H1 (cell line): ENCODE measurements around the gene SLC1A2. TPM values are rescaled to one million over a fixed set of nuclear protein-coding genes. Genes with fewer than 3 reads are reported as not detected.

ENCODE experiments used
- CTCF ChIA-PET: fragments of 300-600 bp; sonication (Branson Sonifier 250); formaldehyde crosslinking; loops from one replicate; lab custom pipeline; 2021; ENCODE audit not compliant: partially characterized antibody; lab: Charles Lee
- POLR2A ChIA-PET: fragments of 300-600 bp; sonication (Branson Sonifier 250); formaldehyde crosslinking; loops from one replicate; lab custom pipeline; 2021; ENCODE audit warnings: inconsistent platforms; ENCODE audit not compliant: partially characterized antibody; lab: Charles Lee
- DNase-seq, 2 experiments: peaks; one replicate each; pipeline versions ENCODE4 v3.0.0 to v3.0.0-alpha.2; 2010 to 2022; ENCODE audit warnings: low spot score in 2 of 2, low read depth in 1 of 2, mixed read lengths in 1 of 2
- FAIRE-seq: peaks from 2 replicates; lab custom pipeline; 2011; peaks lifted over from hg19 to GRCh38; lab: Jason Lieb, UNC
- H2AFZ ChIP-seq: 2 replicates; pipeline ENCODE4 v1.8.1; 2012; ENCODE audit warnings: low read length, inconsistent platforms
- H2AK5ac ChIP-seq: 2 replicates; pipeline ENCODE4 v1.6.1; 2013; ENCODE audit warnings: low read depth, low read length
- H2BK120ac ChIP-seq: replicated peaks from 2 replicates; pipeline ENCODE3; 2013; ENCODE audit warnings: low read depth, low read length, inconsistent platforms
- H2BK12ac ChIP-seq: 2 replicates; pipeline ENCODE4 v1.6.1; 2013; ENCODE audit warnings: low read depth, low read length
- H2BK15ac ChIP-seq: 2 replicates; pipeline ENCODE4 v1.6.1; 2013; ENCODE audit warnings: low read length
- H2BK20ac ChIP-seq: 2 replicates; pipeline ENCODE4 v1.6.1; 2013; ENCODE audit warnings: low read length
- H2BK5ac ChIP-seq: 2 replicates; pipeline ENCODE4 v1.6.1; 2013; ENCODE audit warnings: low read depth, low read length
- H3K14ac ChIP-seq: 2 replicates; pipeline ENCODE4 v1.6.1; 2013; ENCODE audit warnings: inconsistent platforms; ENCODE audit not compliant: insufficient read length
- H3K18ac ChIP-seq: 2 replicates; pipeline ENCODE4 v1.6.1; 2013; ENCODE audit warnings: low read length; ENCODE audit errors: extremely low read depth
- H3K23ac ChIP-seq: 2 replicates; pipeline ENCODE4 v1.6.1; 2013; ENCODE audit warnings: inconsistent platforms; ENCODE audit not compliant: insufficient read length
- H3K23me2 ChIP-seq: 2 replicates; pipeline ENCODE4 v1.6.1; 2013; ENCODE audit warnings: low read depth, low read length
- H3K27ac ChIP-seq: 2 replicates; pipeline ENCODE4 v1.6.1; 2011; ENCODE audit warnings: low read depth, low read length, inconsistent platforms
- H3K27me3 ChIP-seq, 4 experiments: replicated peaks in 1 of 4; 1 replicate in 1 of 4; 2 replicates in 3 of 4; pipeline versions ENCODE4 v1.6.1 to v1.8.1; 2011 to 2013; ENCODE audit warnings: low read length in 3 of 4, mild to moderate bottlenecking in 3 of 4, inconsistent platforms in 2 of 4, mixed read lengths in 2 of 4, moderate library complexity in 1 of 4; ENCODE audit not compliant: control insufficient read depth in 3 of 4, insufficient read depth in 3 of 4; ENCODE audit errors: extremely low read depth in 1 of 4
- H3K36me3 ChIP-seq, 4 experiments: 2 replicates each; pipeline versions ENCODE4 v1.6.1 to v1.8.1; 2011 to 2013; ENCODE audit warnings: mild to moderate bottlenecking in 4 of 4, low read length in 3 of 4, moderate library complexity in 2 of 4, control low read depth in 1 of 4, inconsistent platforms in 1 of 4; ENCODE audit not compliant: insufficient read depth in 4 of 4, control insufficient read depth in 2 of 4
- H3K4ac ChIP-seq: replicated peaks from 2 replicates; pipeline ENCODE3; 2013; ENCODE audit warnings: low read length, low read depth, mixed read lengths, inconsistent platforms; ENCODE audit not compliant: insufficient read length
- H3K4me1 ChIP-seq, 4 experiments: replicated peaks in 1 of 4; 1 replicate in 1 of 4; 2 replicates in 3 of 4; pipeline versions ENCODE4 v1.6.1 to v1.8.1; 2011 to 2013; ENCODE audit warnings: low read length in 3 of 4, inconsistent platforms in 2 of 4, mixed read lengths in 1 of 4; ENCODE audit not compliant: insufficient read depth in 4 of 4, control insufficient read depth in 3 of 4
- H3K4me2 ChIP-seq, 2 experiments: 2 replicates each; pipeline versions ENCODE4 v1.6.1 to v1.8.1; 2011 to 2013; ENCODE audit warnings: low read depth in 2 of 2, low read length in 2 of 2, control low read depth in 1 of 2, inconsistent platforms in 1 of 2, mild to moderate bottlenecking in 1 of 2; ENCODE audit not compliant: insufficient read depth in 1 of 2
- H3K4me3 ChIP-seq, 4 experiments: fragments of 200-600, 300-600 bp in 1 of 4; sonication (generic), shearing (Covaris generic), sonication (Bioruptor Twin) in 1 of 4; 2 replicates each; pipeline versions ENCODE4 v1.5.1 to v1.8.1; 2011 to 2016; ENCODE audit warnings: low read length in 4 of 4, low read depth in 3 of 4, control low read depth in 2 of 4, inconsistent platforms in 2 of 4, mild to moderate bottlenecking in 2 of 4, mixed read lengths in 1 of 4, moderate library complexity in 1 of 4; ENCODE audit not compliant: insufficient read depth in 2 of 4; ENCODE audit errors: extremely low read depth in 1 of 4
- H3K56ac ChIP-seq: replicated peaks from 2 replicates; pipeline ENCODE3; 2013; ENCODE audit warnings: low read depth, mild to moderate bottlenecking, mixed read lengths, low read length, inconsistent platforms; ENCODE audit not compliant: insufficient read length
- H3K79me1 ChIP-seq: 2 replicates; pipeline ENCODE4 v1.6.1; 2013; ENCODE audit warnings: low read depth, low read length, control low read depth
- H3K79me2 ChIP-seq, 2 experiments: 2 replicates each; pipeline versions ENCODE4 v1.6.1 to v1.8.1; 2012 to 2013; ENCODE audit warnings: low read length in 2 of 2, mild to moderate bottlenecking in 2 of 2, inconsistent platforms in 1 of 2; ENCODE audit not compliant: insufficient read depth in 2 of 2, control insufficient read depth in 1 of 2
- H3K9ac ChIP-seq, 4 experiments: replicated peaks in 1 of 4; 1 replicate in 1 of 4; 2 replicates in 3 of 4; pipeline versions ENCODE4 v1.6.1 to v1.8.1; 2011 to 2013; ENCODE audit warnings: low read depth in 3 of 4, low read length in 3 of 4, control low read depth in 2 of 4, mild to moderate bottlenecking in 2 of 4, moderate library complexity in 2 of 4, inconsistent platforms in 1 of 4; ENCODE audit errors: extremely low read depth in 1 of 4
- H3K9me3 ChIP-seq, 2 experiments: 2 replicates each; pipeline versions ENCODE4 v1.6.1 to v1.8.1; 2012 to 2013; ENCODE audit warnings: mild to moderate bottlenecking in 2 of 2, moderate library complexity in 2 of 2, control low read depth in 1 of 2, inconsistent platforms in 1 of 2, low read depth in 1 of 2, low read length in 1 of 2, mixed read lengths in 1 of 2; ENCODE audit not compliant: insufficient read depth in 2 of 2
- H4K20me1 ChIP-seq, 2 experiments: replicated peaks in 1 of 2; 2 replicates each; pipeline versions ENCODE3 to v1.8.1; 2011 to 2013; ENCODE audit warnings: inconsistent platforms in 2 of 2, low read length in 2 of 2, mild to moderate bottlenecking in 1 of 2; ENCODE audit not compliant: insufficient read depth in 2 of 2, control insufficient read depth in 1 of 2
- H4K5ac ChIP-seq: 2 replicates; pipeline ENCODE4 v1.6.1; 2013; ENCODE audit warnings: low read length, low read depth, mixed read lengths, inconsistent platforms; ENCODE audit not compliant: insufficient read length
- H4K8ac ChIP-seq: 2 replicates; pipeline ENCODE4 v1.8.0; 2013; ENCODE audit warnings: mild to moderate bottlenecking, moderate library complexity, low read length, inconsistent platforms; ENCODE audit not compliant: insufficient read depth; ENCODE audit errors: extremely low read depth
- H4K91ac ChIP-seq: replicated peaks from 2 replicates; pipeline ENCODE3; 2013; ENCODE audit warnings: low read length, mixed read lengths, inconsistent platforms; ENCODE audit not compliant: insufficient read length
- KDM1A ChIP-seq: fragments of 200-600, 300-600 bp; sonication (generic); IDR thresholded peaks from 2 replicates; pipeline ENCODE4 v1.7.1; 2016; ENCODE audit warnings: mild to moderate bottlenecking, low read length, borderline replicate concordance
- YY1 ChIP-seq: IDR thresholded peaks from 2 replicates; pipeline ENCODE4 v1.6.1; 2011; ENCODE audit warnings: low read depth, mild to moderate bottlenecking, low read length
- WGBS, 2 experiments: shearing (Covaris generic) in 1 of 2; methylation state at CpG; one replicate each; pipeline versions ENCODE4 v1.1.6 to v1.1.7; 2013 to 2015; ENCODE audit warnings: low lambda C conversion rate in 2 of 2, mixed read lengths in 2 of 2, inconsistent platforms in 1 of 2, low coverage in 1 of 2, missing lambda C conversion rate in 1 of 2; ENCODE audit not compliant: insufficient replicate concordance in 2 of 2, insufficient coverage in 1 of 2, insufficient read length in 1 of 2; ENCODE audit errors: extremely low coverage in 1 of 2, missing lambda C conversion rate in 1 of 2; 5-methylcytosine and 5-hydroxymethylcytosine counted together
- polyA plus RNA-seq, 7 experiments: library from polyadenylated mRNA; depleted of rRNA in 3 of 7; stranded (reverse) in 5 of 7; unstranded in 2 of 7; fragments of >200 nt in 5 of 7; fragments of 200-250 nt in 2 of 7; gene quantifications; 1 replicate in 5 of 7; 2 replicates in 1 of 7; 4 replicates in 1 of 7; pipeline versions ENCODE4 v1.2.1 to v1.2.3, GENCODE V29; 2011 to 2013; ENCODE audit warnings: missing spikeins in 2 of 7, mixed read lengths in 2 of 7
- total RNA-seq: library from RNA; stranded (reverse); fragmentation: NEBNext Ultra II Directional; extraction: Animal tissue kit (Norgen Biotek cat#: 25700); gene quantifications from 2 replicates; pipeline ENCODE4 v1.2.1, GENCODE V29; 2021

SLC1A2 gene
- total and polyA plus RNA-seq, 2 of the 8 experiments (the other 6 are each of a cell fraction or from before 2014, with no cell fraction given), result 0.57 to 1.2 TPM

DNA sequence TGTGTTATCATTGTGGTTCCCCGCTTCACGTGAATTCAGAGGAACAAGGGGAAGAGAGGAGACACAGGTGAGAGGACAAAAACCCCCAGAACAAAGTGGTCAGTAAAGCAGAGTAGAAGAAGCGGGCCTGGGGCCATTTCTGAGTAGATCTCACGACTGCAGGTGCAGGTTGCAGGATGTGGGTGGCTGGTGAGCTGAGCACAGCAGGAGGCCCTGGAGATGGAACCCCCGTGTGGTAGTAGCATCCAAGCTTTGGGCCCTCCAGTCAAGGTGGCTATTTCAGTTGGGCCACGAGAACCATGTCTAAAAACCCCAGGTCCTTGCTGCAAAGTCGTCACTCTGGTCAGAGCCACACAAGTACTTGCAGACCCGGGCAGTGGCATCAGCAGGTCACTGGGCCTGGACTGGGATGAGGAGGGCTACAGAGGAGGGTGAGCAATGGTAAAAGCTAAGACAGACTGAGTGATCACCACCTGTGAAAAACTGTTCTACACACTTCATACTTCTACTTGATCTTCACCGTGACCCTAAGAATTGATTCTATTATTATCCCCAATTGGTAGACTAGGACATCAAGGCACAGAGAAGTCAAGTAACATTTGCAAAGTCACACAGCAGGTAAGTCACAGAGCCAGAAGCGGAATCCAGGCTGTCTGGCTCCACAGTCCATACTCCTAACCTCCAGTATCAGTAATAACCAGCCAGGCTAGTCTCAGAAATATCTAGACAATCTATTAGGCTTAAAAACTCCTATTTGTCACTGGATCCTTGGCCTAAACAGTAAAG is 43.8 kb downstream of the SLC1A2 start:
- Histone ChIP-seq H3K56ac (no peak overlapping the region), H3K4ac (no peak overlapping the region), H4K8ac (no peak overlapping the region), H3K27me3 (no peaks in the 10 kb centered on the region), H3K4me1 (no peaks in the 10 kb centered on the region; a peak in 2 of 7 replicates), H2AK5ac (no peak overlapping the region), H4K20me1 (no peaks in the 10 kb centered on the region), H3K79me1 (no peaks in the 10 kb centered on the region), H4K5ac (no peak overlapping the region), H3K36me3 (no peaks in the 10 kb centered on the region), H2BK15ac (no peak overlapping the region), H3K9ac (no peak overlapping the region), H2BK5ac (no peak overlapping the region), H3K18ac (no peak overlapping the region), H3K14ac (no peak overlapping the region), H3K79me2 (no peaks in the 10 kb centered on the region), H2BK120ac (no peak overlapping the region), H3K9me3 (no peaks in the 10 kb centered on the region), H4K91ac (no peak overlapping the region), H3K23me2 (no peaks in the 10 kb centered on the region), H3K4me3 (no peak overlapping the region), H3K27ac (no peak overlapping the region), H3K4me2 (no peak overlapping the region), H3K23ac (no peak overlapping the region), H2BK20ac (no peak overlapping the region), H2BK12ac (no peak overlapping the region), H2AFZ (no peak overlapping the region)
- ChIA-PET CTCF (interaction anchor here (1.7 kb wide), 1 partner anchor 17 kb away, joined by 6 read pairs; no protein-coding TSS in a partner anchor), POLR2A (interaction anchor here (0.7 kb wide), 1 partner anchor 15 kb away, joined by 3 read pairs; no protein-coding TSS in a partner anchor)
- no peak for FAIRE-seq
- DNase-seq, result no peak
- WGBS, 2 experiments, result 89% methylated on average over 10 of the region's 10 CpGs; no CpG with 5 or more reads in 1 of the 2 experiments
- TF ChIP-seq KDM1A, result peak; percentile 43; the same call in 1 of the 2 replicates
- TF ChIP-seq YY1, result no peak
